Spleen (tissue), 11 donors: Measurements from ENCODE around the gene METAP1D. TPM values are rescaled to one million over a fixed set of nuclear protein-coding genes. Genes with fewer than 3 reads are reported as not detected.

Experiments
- DNase-seq: peaks from one replicate; pipeline ENCODE4 v3.0.0-alpha.2; 2020
- H3K27ac ChIP-seq, 8 donors: fragments of 200-600 bp; sonication (generic) in 7 of 8; 1 replicate in 4 of 8; 2 replicates in 4 of 8; pipeline versions ENCODE4 v1.5.0 to v1.8.0; 2016 to 2021; ENCODE audit warnings: inconsistent platforms in 4 of 8, mild to moderate bottlenecking in 4 of 8, moderate library complexity in 1 of 8
- H3K27me3 ChIP-seq, 7 donors: fragments of 200-600 bp; sonication (generic) in 6 of 7; replicated peaks in 1 of 7; 1 replicate in 4 of 7; 2 replicates in 3 of 7; pipeline versions ENCODE4 v1.5.0 to v1.8.0; 2016 to 2021; ENCODE audit warnings: inconsistent platforms in 3 of 7, mild to moderate bottlenecking in 1 of 7
- H3K36me3 ChIP-seq, 6 donors: fragments of 200-600 bp; sonication (generic) in 5 of 6; 1 replicate in 4 of 6; 2 replicates in 2 of 6; pipeline versions ENCODE4 v1.5.0 to v1.8.0; 2016 to 2021; ENCODE audit warnings: inconsistent platforms in 2 of 6
- H3K4me1 ChIP-seq, 6 donors: fragments of 200-600 bp; sonication (generic) in 5 of 6; 1 replicate in 3 of 6; 2 replicates in 3 of 6; pipeline versions ENCODE4 v1.5.0 to v1.8.0; 2016 to 2021; ENCODE audit warnings: inconsistent platforms in 3 of 6
- H3K4me3 ChIP-seq, 8 donors: fragments of 200-600 bp; sonication (generic) in 7 of 8; 1 replicate in 4 of 8; 2 replicates in 4 of 8; pipeline versions ENCODE4 v1.5.0 to v1.8.0; 2016 to 2021; ENCODE audit warnings: inconsistent platforms in 4 of 8, mild to moderate bottlenecking in 4 of 8, moderate library complexity in 2 of 8
- H3K9me3 ChIP-seq, 8 donors: fragments of 200-600 bp; sonication (generic) in 7 of 8; 1 replicate in 4 of 8; 2 replicates in 4 of 8; pipeline versions ENCODE4 v1.5.0 to v1.8.0; 2016 to 2021; ENCODE audit warnings: inconsistent platforms in 4 of 8
- CTCF ChIP-seq, 11 experiments: fragments of 200-600 bp in 7 of 11; fragments of 450-650 bp in 4 of 11; sonication (generic) in 4 of 11; IDR thresholded peaks in 8 of 11; conservative IDR thresholded peaks in 3 of 11; 1 replicate in 7 of 11; 2 replicates in 4 of 11; pipeline versions ENCODE4 v1.4.0 to v1.8.0; 2016 to 2021; ENCODE audit warnings: antibody characterized with exemption in 11 of 11, inconsistent platforms in 4 of 11, mild to moderate bottlenecking in 1 of 11
- POLR2A ChIP-seq, 3 donors: fragments of 450-650 bp; IDR thresholded peaks; one replicate each; pipeline ENCODE4 v1.5.1; 2017; ENCODE audit warnings: antibody characterized with exemption in 3 of 3, mild to moderate bottlenecking in 1 of 3
- POLR2AphosphoS5 ChIP-seq, 3 donors: sonication (generic); formaldehyde crosslinking; IDR thresholded peaks; one replicate each; pipeline ENCODE4 v1.5.1; 2017; ENCODE audit warnings: antibody characterized with exemption in 3 of 3
- WGBS, 5 donors: extraction: QIAGEN DNeasy Blood & Tissue Kit in 3 of 5; methylation state at CpG; one replicate each; pipeline versions ENCODE4 v1.1.5 to v1.1.7; 2013 to 2018; 5-methylcytosine and 5-hydroxymethylcytosine counted together
- intact Hi-C: fragments of 100-400 bp; cut with DNase I; formaldehyde crosslinking; loops from one replicate; pipeline ENCODE4 v1.15.0; 2023; ENCODE audit warnings: low total_unique reads
- polyA plus RNA-seq, 3 donors: library from polyadenylated mRNA; stranded (reverse); fragments of 200-250 nt; gene quantifications; one replicate each; pipeline ENCODE4 v1.2.1, GENCODE V29; 2013
- total RNA-seq, 7 donors: library from RNA; depleted of rRNA in 3 of 7; stranded (reverse); fragments of >200 nt in 3 of 7; fragmentation: NEBNext Ultra II Directional in 4 of 7; extraction: Animal tissue kit (Norgen Biotek cat#: 25700) in 4 of 7; gene quantifications; one replicate each; pipeline versions ENCODE4 v1.1.0 to v1.2.1, GENCODE V29; 2016 to 2021
- donor health status: healthy with polysubstance abuse.
- donor health status: DM: no; HTN: no; CAD: no; lungs with moderate emphysema.
- donor health status: DM: no; HTN: no; CAD: no.
- donor health status: Bipolar disorder and iron deficiency.
- donor health status: healthy.
- donor health status: DM: no; HTN: no; CAD: no.
- donor health status: DM: yes; HTN: yes; CAD: no.

The METAP1D gene
- total and polyA plus RNA-seq, 10 donors, result 4.9 to 11.9 (median 8.0) TPM

- H3K4me3 ChIP-seq, result peak overlapping the region in 7 of 8 donors; percentile 28 to 68 (median 35)
- intact Hi-C loops, result no loop called here
- peaks cover 0 to 10% (median 0%) of the 10 kb centered on the region in 8 donors for H3K9me3 ChIP-seq
- peaks cover 34 to 77% (median 59%) of the 10 kb centered on the region in 6 donors for H3K4me1 ChIP-seq
- DNase-seq, result peak; percentile 88
- WGBS, 5 donors, result 1 to 3% (median 2%) methylated on average over 39 to 51 of the region's 51 CpGs
- no peak overlapping the region for H3K27ac ChIP-seq
- H3K27me3 ChIP-seq, result peaks cover 62 to 100% (median 100%) of the 10 kb centered on the region in 7 donors
- peak; percentile 12 to 43 (median 24) for TF ChIP-seq POLR2AphosphoS5 (IDR thresholded peaks at IDR 0.05)
- no peak for TF ChIP-seq POLR2A (IDR thresholded peaks at IDR 0.05)
- H3K36me3 ChIP-seq, result no peaks in the 10 kb centered on the region
Observed at GRCh38 chr2:172095146-172095904, 95.6 kb downstream of the METAP1D start.

GRCh38 chr2:172095905-172096625, 96.3 kb downstream of the METAP1D start:
- intact Hi-C loops, result no loop called here
- Histone ChIP-seq H3K4me1 (peaks cover 42 to 81% (median 67%) of the 10 kb centered on the region in 6 donors), H3K9me3 (peaks cover 0 to 10% (median 0%) of the 10 kb centered on the region in 8 donors), H3K27me3 (peaks cover 66 to 100% (median 100%) of the 10 kb centered on the region in 7 donors), H3K36me3 (no peaks in the 10 kb centered on the region), H3K4me3 (peak overlapping the region in 6 of 8 donors; percentile 12 to 68 (median 35)), H3K27ac (no peak overlapping the region)
- 4 to 6% (median 5%) methylated on average over 28 to 40 of the region's 40 CpGs for WGBS, 5 donors
- TF ChIP-seq CTCF (IDR thresholded peaks at IDR 0.05 in 8 of 11, conservative IDR thresholded peaks at IDR 0.05 in 3 of 11) (no peak), POLR2AphosphoS5 (IDR thresholded peaks at IDR 0.05) (no peak), POLR2A (IDR thresholded peaks at IDR 0.05) (no peak)
- DNase-seq, result peak; percentile 75

GRCh38 chr2:172096626-172097547, 97.1 kb downstream of the METAP1D start:
- peak overlapping the region in 7 of 8 donors; percentile 9 to 68 (median 19) for H3K4me3 ChIP-seq

More at GRCh38 chr2:172096626-172097547, 97.1 kb downstream of the METAP1D start:
- TF ChIP-seq POLR2A (IDR thresholded peaks at IDR 0.05) (no peak), POLR2AphosphoS5 (IDR thresholded peaks at IDR 0.05) (no peak), CTCF (IDR thresholded peaks at IDR 0.05 in 8 of 11, conservative IDR thresholded peaks at IDR 0.05 in 3 of 11) (no peak)
- H3K36me3 ChIP-seq, result no peaks in the 10 kb centered on the region
- H3K4me1 ChIP-seq, result peaks cover 49 to 89% (median 75%) of the 10 kb centered on the region in 6 donors
- no peak overlapping the region for H3K27ac ChIP-seq
- intact Hi-C loops, result no loop called here
- peaks cover 0 to 10% (median 0%) of the 10 kb centered on the region in 8 donors for H3K9me3 ChIP-seq
- H3K27me3 ChIP-seq, result peaks cover 71 to 100% (median 100%) of the 10 kb centered on the region in 7 donors
- WGBS, 5 donors, result 2 to 6% (median 4%) methylated on average over 46 to 55 of the region's 55 CpGs
- no peak for DNase-seq
